Mesenteric fat pad (tissue), 1 donor: ENCODE measurements around the gene TNIK. TPM values are rescaled to one million over a fixed set of nuclear protein-coding genes. Genes with fewer than 3 reads are reported as not detected.

Experiments
- DNase-seq: peaks from one replicate; pipeline ENCODE4 v3.0.0-alpha.2; 2020; ENCODE audit warnings: low spot score
- total RNA-seq: library from RNA; stranded (reverse); fragmentation: NEBNext Ultra II Directional; extraction: Animal tissue kit (Norgen Biotek cat#: 25700); gene quantifications from one replicate; pipeline ENCODE4 v1.2.1, GENCODE V29; 2021
- donor health status: DM: yes; HTN: yes; CAD: no.

TNIK gene
- total RNA-seq, 1 donor from 2014 or later = 3.7 TPM

GRCh38 chr3:171286580-171287249, 173.5 kb downstream of the TNIK start:
- no peak for DNase-seq

- DNase-seq = no peak
These were observed 174.9 kb downstream of the TNIK start for GRCh38 chr3:171285287-171285686.

- DNase-seq = no peak
These were observed 175.7 kb downstream of the TNIK start for GRCh38 chr3:171284308-171285075.

- no peak for DNase-seq
These were observed 176.4 kb downstream of the TNIK start for GRCh38 chr3:171283848-171284222.

GRCh38 chr3:171283183-171283847, 176.9 kb downstream of the TNIK start:
- DNase-seq = no peak

- DNase-seq = no peak
These were observed 178.2 kb downstream of the TNIK start for GRCh38 chr3:171282041-171282440.

GRCh38 chr3:171281256-171281992, 178.8 kb downstream of the TNIK start:
- no peak for DNase-seq

- no peak for DNase-seq
These were observed 180.2 kb downstream of the TNIK start for GRCh38 chr3:171279972-171280371.

- DNase-seq = no peak
These were observed 182.0 kb downstream of the TNIK start for GRCh38 chr3:171278299-171278590.

- no peak for DNase-seq
These were observed 182.5 kb downstream of the TNIK start for GRCh38 chr3:171277456-171278298.

- no peak for DNase-seq
These were observed 183.3 kb downstream of the TNIK start for GRCh38 chr3:171276923-171277322.

GRCh38 chr3:171274222-171274621, 186.0 kb downstream of the TNIK start:
- DNase-seq = no peak

- DNase-seq = no peak
These were observed 189.7 kb downstream of the TNIK start for GRCh38 chr3:171270541-171270940.

- DNase-seq = no peak
These were observed 190.7 kb downstream of the TNIK start for GRCh38 chr3:171269542-171269941.

- no peak for DNase-seq
These were observed 191.5 kb downstream of the TNIK start for GRCh38 chr3:171268677-171269076.

- DNase-seq = no peak
These were observed 193.1 kb downstream of the TNIK start for GRCh38 chr3:171267104-171267503.

- DNase-seq = no peak
These were observed 193.5 kb downstream of the TNIK start for GRCh38 chr3:171266740-171267073.

GRCh38 chr3:171266034-171266739, 194.0 kb downstream of the TNIK start:
- DNase-seq = no peak

- no peak for DNase-seq
These were observed 195.4 kb downstream of the TNIK start for GRCh38 chr3:171264758-171265157.

- no peak for DNase-seq
These were observed 197.8 kb downstream of the TNIK start for GRCh38 chr3:171262431-171262830.
